GM10248 (cell line): ENCODE results near the gene TBC1D24.

Experiments used
- CTCF ChIA-PET: fragments of 300-600 bp; sonication (Branson Sonifier 250); formaldehyde crosslinking; extraction: SDS; loops from one replicate; lab custom pipeline; 2021; ENCODE audit warnings: antibody characterized with exemption; lab: Yijun Ruan, JAX
- POLR2A ChIA-PET: fragments of 350-650 bp; sonication (Branson Sonifier 250); formaldehyde crosslinking; extraction: SDS; loops from one replicate; lab custom pipeline; 2020; ENCODE audit warnings: antibody characterized with exemption; lab: Yijun Ruan, JAX
- DNase-seq: peaks from one replicate; pipeline ENCODE4 v3.0.0; 2012; ENCODE audit errors: extremely low spot score
- TF ChIP-seq, protein P1 (sequence below): IDR thresholded peaks from 2 replicates; pipeline ENCODE4 v1.5.1; 2012; ENCODE audit warnings: mild to moderate bottlenecking, low read depth; ENCODE audit errors: extremely low read depth, missing control alignments, control extremely low read depth

Gene TBC1D24

GRCh38 chr16:2459647-2460390 is 15.1 kb upstream of the TBC1D24 start, which contains the start of gene TEDC2:
Gene TEDC2 (plus strand): TSS chr16:2460109. CDS start chr16:2460145, 36 bp downstream.
- ChIA-PET POLR2A (interaction anchor here (0.5 to 1.1 kb wide), 3 partner anchors 15 to 438 kb away, joined by 3 to 4 read pairs (median 3); partner anchors contain the start of gene TBC1D24), CTCF (interaction anchor here (0.9 to 3.2 kb wide), 10 partner anchors 9 to 120 kb away, joined by 3 to 11 read pairs (median 3); partner anchors contain the start of genes ABCA3 and NTN3)
- peak; percentile 100 for DNase-seq
- TF ChIP-seq, protein P1, sequence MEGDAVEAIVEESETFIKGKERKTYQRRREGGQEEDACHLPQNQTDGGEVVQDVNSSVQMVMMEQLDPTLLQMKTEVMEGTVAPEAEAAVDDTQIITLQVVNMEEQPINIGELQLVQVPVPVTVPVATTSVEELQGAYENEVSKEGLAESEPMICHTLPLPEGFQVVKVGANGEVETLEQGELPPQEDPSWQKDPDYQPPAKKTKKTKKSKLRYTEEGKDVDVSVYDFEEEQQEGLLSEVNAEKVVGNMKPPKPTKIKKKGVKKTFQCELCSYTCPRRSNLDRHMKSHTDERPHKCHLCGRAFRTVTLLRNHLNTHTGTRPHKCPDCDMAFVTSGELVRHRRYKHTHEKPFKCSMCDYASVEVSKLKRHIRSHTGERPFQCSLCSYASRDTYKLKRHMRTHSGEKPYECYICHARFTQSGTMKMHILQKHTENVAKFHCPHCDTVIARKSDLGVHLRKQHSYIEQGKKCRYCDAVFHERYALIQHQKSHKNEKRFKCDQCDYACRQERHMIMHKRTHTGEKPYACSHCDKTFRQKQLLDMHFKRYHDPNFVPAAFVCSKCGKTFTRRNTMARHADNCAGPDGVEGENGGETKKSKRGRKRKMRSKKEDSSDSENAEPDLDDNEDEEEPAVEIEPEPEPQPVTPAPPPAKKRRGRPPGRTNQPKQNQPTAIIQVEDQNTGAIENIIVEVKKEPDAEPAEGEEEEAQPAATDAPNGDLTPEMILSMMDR: no peak

DNA sequence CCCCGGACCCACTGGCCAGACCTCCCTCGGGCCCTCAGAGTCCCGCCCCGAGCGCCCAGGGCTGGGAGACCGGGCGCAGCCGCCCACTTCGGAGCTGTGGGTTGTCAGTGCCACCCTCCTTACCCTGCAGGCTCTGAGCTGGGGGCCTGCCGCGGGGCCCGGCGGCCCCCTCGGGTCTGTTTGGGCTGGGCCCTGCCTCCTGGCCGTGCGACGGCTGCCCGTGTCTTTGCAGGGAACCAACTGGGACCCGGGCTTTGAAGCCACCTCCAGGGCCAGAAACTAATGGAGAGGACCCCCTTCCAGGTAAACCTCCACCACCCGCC is 14.6 kb upstream of the TBC1D24 start:
- POLR2A ChIA-PET: interaction anchor here (0.5 to 1.1 kb wide), 3 partner anchors 15 to 438 kb away, joined by 3 to 4 read pairs (median 3); partner anchors contain the start of gene TBC1D24
- CTCF ChIA-PET: interaction anchor here (0.9 to 3.2 kb wide), 5 partner anchors 10 to 120 kb away, joined by 3 to 11 read pairs (median 3); partner anchors contain the start of genes ABCA3 and NTN3
- TF ChIP-seq, protein P1: no peak
- no peak for DNase-seq

- TF ChIP-seq, protein P1: no peak
- ChIA-PET CTCF (interaction anchor here (1.0 to 1.1 kb wide), 2 partner anchors 40 to 118 kb away, joined by 3 to 4 read pairs; no protein-coding TSS in a partner anchor), POLR2A (interaction anchor here (0.5 to 0.6 kb wide), 2 partner anchors 60 to 471 kb away, joined by 3 to 4 read pairs; no protein-coding TSS in a partner anchor)
- no peak for DNase-seq
These were observed 14.0 kb upstream of the TBC1D24 start for GRCh38 chr16:2460916-2461315.

DNA sequence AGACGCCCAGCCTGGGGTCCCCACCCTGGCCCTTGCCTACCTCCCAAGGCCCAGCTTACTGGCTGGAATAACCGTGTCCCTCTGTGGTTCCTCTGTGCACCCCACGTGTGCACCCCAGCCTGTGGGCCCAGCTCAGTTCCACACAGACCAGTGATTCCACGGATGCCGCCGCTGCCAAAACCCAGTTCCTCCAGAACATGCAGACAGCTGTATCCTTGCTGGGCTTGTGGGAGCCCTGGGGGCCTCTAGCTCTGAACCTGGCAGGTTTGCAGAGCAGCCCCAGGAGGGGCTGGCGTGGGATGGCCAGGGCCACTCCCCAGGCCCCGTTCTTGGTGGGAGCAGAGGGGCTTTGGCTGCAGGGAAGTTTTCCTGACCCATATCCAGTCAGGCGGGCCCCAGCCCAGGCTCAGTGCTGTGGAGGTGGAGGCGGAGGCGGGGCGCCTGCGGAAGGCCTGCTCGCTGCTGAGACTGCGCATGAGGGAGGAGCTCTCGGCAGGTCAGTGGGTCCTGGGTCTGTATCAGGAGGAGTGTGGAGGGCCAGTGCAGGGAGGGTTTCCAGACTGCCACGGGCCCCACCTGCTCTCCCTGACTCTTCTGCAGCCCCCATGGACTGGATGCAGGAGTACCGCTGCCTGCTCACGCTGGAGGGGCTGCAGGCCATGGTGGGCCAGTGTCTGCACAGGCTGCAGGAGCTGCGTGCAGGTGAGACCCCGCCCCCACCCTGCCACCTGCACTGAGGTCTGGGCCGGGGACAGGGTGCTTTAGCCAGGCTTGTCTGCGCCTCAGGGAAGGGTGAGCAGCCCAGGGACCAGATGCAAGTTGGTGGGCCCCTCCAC is 12.7 kb upstream of the TBC1D24 start:
- DNase-seq: no peak
- ChIA-PET POLR2A (no interaction called here), CTCF (interaction anchor here (1.0 kb wide), 1 partner anchor 39 kb away, joined by 4 read pairs; no protein-coding TSS in a partner anchor)
- TF ChIP-seq, protein P1: no peak

DNA sequence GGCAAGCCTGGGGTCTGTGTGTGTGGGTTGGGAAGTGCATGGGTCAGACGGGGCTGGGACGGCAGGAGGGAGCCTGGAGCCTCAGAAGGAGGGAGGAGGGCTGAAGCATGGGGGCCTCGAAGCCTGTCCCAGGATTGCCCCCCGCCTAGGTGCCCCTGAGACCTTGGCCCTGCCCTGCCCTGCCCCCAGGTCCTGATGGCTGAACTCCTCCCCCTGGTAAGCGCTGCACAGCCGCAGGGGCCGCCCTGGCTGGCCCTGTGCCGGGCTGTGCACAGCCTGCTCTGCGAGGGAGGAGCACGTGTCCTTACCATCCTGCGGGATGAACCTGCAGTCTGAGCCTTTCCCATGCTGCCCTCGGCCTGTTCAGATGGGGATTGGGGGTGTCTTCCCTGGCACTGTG is 10.6 kb upstream of the TBC1D24 start:
- ChIA-PET CTCF (interaction anchor here (1.0 kb wide), 1 partner anchor 10 kb away, joined by 3 read pairs; the partner anchor contains the start of gene TBC1D24), POLR2A (interaction anchor here (0.6 to 0.7 kb wide), 2 partner anchors 17 to 306 kb away, joined by 3 to 9 read pairs; no protein-coding TSS in a partner anchor)
- DNase-seq: no peak
- TF ChIP-seq, protein P1: no peak

DNA sequence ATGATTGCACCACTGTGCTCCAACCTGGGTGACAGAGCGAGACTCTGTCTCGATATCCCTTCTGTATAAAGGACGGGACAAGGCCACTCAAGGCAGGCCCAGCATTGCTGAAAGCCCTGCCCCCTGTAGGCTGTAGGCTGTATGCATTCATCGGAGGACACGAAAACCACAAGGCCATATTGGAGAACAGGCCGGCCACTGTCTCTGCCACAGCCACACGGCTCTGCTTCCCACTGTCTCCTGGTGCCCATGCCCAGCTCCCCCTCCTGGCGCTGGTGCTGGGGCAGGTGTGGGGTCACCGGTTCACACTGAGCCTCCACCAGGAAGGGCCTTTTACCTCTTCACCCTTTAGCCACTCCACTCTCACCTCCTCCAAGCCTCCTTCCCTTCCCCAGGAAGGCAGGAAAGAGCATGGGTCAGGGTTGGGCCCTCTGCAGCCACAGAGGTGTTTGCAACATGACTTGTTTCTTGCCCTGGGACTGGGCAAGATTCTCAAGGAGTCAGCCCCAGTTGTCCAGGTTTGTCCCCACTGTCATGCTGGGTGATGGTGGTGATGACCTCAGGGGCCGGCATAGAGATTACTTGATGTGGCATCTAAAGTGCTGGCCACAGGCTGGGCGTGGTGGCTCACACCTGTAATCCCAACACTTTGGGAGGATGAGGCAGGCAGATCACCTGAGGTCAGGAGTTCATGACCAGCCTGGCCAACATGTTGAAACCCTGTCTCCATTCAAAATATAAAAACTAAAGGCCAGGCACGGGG is 9.1 kb upstream of the TBC1D24 start:
- no peak for DNase-seq
- TF ChIP-seq, protein P1: peak; percentile 28
- ChIA-PET POLR2A (no interaction called here), CTCF (interaction anchor here (0.9 kb wide), 1 partner anchor 9 kb away, joined by 4 read pairs; the partner anchor contains the start of gene TBC1D24)
